HepG2 (cell line): ENCODE measurements around the gene MFSD8. TPM values are rescaled to one million over a fixed set of nuclear protein-coding genes. Genes with fewer than 3 reads are reported as not detected.

Experiments used
- DNMT1 ChIP-seq: sonication (generic); formaldehyde crosslinking; IDR thresholded peaks from 2 replicates; pipeline ENCODE4 v1.5.1; 2020; ENCODE audit warnings: mild to moderate bottlenecking, missing genetic modification reagents
- E2F2 ChIP-seq: sonication (generic); formaldehyde crosslinking; IDR thresholded peaks from 2 replicates; pipeline ENCODE4 v1.4.0; 2020; ENCODE audit warnings: missing genetic modification reagents, borderline replicate concordance
- KDM5B ChIP-seq: sonication (generic); formaldehyde crosslinking; IDR thresholded peaks from 2 replicates; pipeline ENCODE4 v1.4.0; 2020; ENCODE audit warnings: missing genetic modification reagents, mild to moderate bottlenecking, borderline replicate concordance
- MXD1 ChIP-seq: sonication (generic); formaldehyde crosslinking; IDR thresholded peaks from 2 replicates; pipeline ENCODE4 v1.4.0; 2020; ENCODE audit warnings: mild to moderate bottlenecking, missing genetic modification reagents
- RARG ChIP-seq: sonication (generic); formaldehyde crosslinking; IDR thresholded peaks from 2 replicates; pipeline ENCODE4 v1.4.0; 2020; ENCODE audit warnings: low read depth, mild to moderate bottlenecking, missing genetic modification reagents
- RNF219 ChIP-seq: sonication (generic); formaldehyde crosslinking; IDR thresholded peaks from 2 replicates; pipeline ENCODE4 v1.5.0; 2020; ENCODE audit warnings: mild to moderate bottlenecking, missing genetic modification reagents
- SAFB2 ChIP-seq: sonication (generic); formaldehyde crosslinking; IDR thresholded peaks from 2 replicates; pipeline ENCODE4 v1.5.1; 2020; ENCODE audit warnings: missing genetic modification reagents, low read depth, mild to moderate bottlenecking, borderline replicate concordance
- ZBED4 ChIP-seq: sonication (generic); formaldehyde crosslinking; IDR thresholded peaks from 2 replicates; pipeline ENCODE4 v1.4.0; 2020; ENCODE audit warnings: missing genetic modification reagents, borderline replicate concordance
- ZBTB26 ChIP-seq: IDR thresholded peaks from 2 replicates; pipeline ENCODE4 v1.6.1; 2016; ENCODE audit warnings: missing compliant biosample characterization, missing genetic modification reagents, borderline replicate concordance
- ZFX ChIP-seq: sonication (generic); formaldehyde crosslinking; IDR thresholded peaks from 2 replicates; pipeline ENCODE4 v1.4.0; 2020; ENCODE audit warnings: mild to moderate bottlenecking, low read depth, missing genetic modification reagents, moderate library complexity
- ZIK1 ChIP-seq: sonication (generic); formaldehyde crosslinking; IDR thresholded peaks from 2 replicates; pipeline ENCODE4 v1.5.0; 2020; ENCODE audit warnings: mild to moderate bottlenecking, low read depth, missing genetic modification reagents, borderline replicate concordance
- ZNF431 ChIP-seq: sonication (generic); formaldehyde crosslinking; IDR thresholded peaks from 2 replicates; pipeline ENCODE4 v1.9.0; 2022; ENCODE audit warnings: missing genetic modification reagents, low read depth, mild to moderate bottlenecking, borderline replicate concordance
- ZNF678 ChIP-seq: sonication (generic); formaldehyde crosslinking; IDR thresholded peaks from 2 replicates; pipeline ENCODE4 v1.4.0; 2020; ENCODE audit warnings: mild to moderate bottlenecking, missing genetic modification reagents
- ZNF747 ChIP-seq: sonication (generic); formaldehyde crosslinking; IDR thresholded peaks from 2 replicates; pipeline ENCODE4 v1.8.1; 2023; ENCODE audit warnings: missing genetic modification reagents, mild to moderate bottlenecking, borderline replicate concordance
- ZNF782 ChIP-seq: sonication (generic); formaldehyde crosslinking; IDR thresholded peaks from 2 replicates; pipeline ENCODE4 v1.4.0; 2020; ENCODE audit warnings: missing genetic modification reagents, mild to moderate bottlenecking, borderline replicate concordance
- ZSCAN5A ChIP-seq: sonication (generic); formaldehyde crosslinking; IDR thresholded peaks from 2 replicates; pipeline ENCODE4 v1.8.0; 2022; ENCODE audit warnings: mild to moderate bottlenecking, missing genetic modification reagents, borderline replicate concordance
- polyA plus RNA-seq, 8 experiments: library from polyadenylated mRNA; depleted of rRNA in 3 of 8; stranded (reverse) in 7 of 8; unstranded in 1 of 8; fragments of >200 nt; fragmentation: Illumina TruSeq in 4 of 8; extraction: Trizol in 4 of 8; gene quantifications; 2 replicates each; pipeline versions ENCODE4 v1.2.1 to v1.2.3, GENCODE V29; 2011 to 2016; ENCODE audit warnings: low read depth in 4 of 8, missing spikeins in 1 of 8, mixed read lengths in 1 of 8; ENCODE audit not compliant: insufficient read depth in 1 of 8
- total RNA-seq, 5 experiments: library from RNA; depleted of rRNA; stranded (reverse); fragments of >200 nt; fragmentation: Illumina TruSeq; extraction: Trizol; gene quantifications; 2 replicates each; pipeline ENCODE4 v1.2.3, GENCODE V29; 2016; ENCODE audit warnings: low read depth in 1 of 5

Gene MFSD8
- total and polyA plus RNA-seq, 2 of the 13 experiments (the other 11 are each of a cell fraction or from before 2014, with no cell fraction given), result 24.8 to 25.5 TPM

GRCh38 chr4:127964426-127965061 is 429 bp downstream of the MFSD8 start (continued):
- TF ChIP-seq ZNF782, result 0 out of 2 replicates have a peak, but pooled peaks have one; percentile 7
- peak; percentile 57 for TF ChIP-seq KDM5B (CRISPR knock-in tag)
- TF ChIP-seq MXD1 (CRISPR knock-in tag), result peak; percentile 74
- TF ChIP-seq ZBED4 (CRISPR knock-in tag), result 0 out of 2 replicates have a peak, but pooled peaks have one; percentile 7
- TF ChIP-seq DNMT1, result peak; percentile 40; the same call in 1 of the 2 replicates
- TF ChIP-seq ZNF747 (CRISPR knock-in tag), result 0 out of 2 replicates have a peak, but pooled peaks have one; percentile 17
- TF ChIP-seq ZFX (CRISPR knock-in tag), result peak; percentile 70; the same call in 1 of the 2 replicates
- peak; percentile 10; the same call in 1 of the 2 replicates for TF ChIP-seq ZNF431 (CRISPR knock-in tag)
- 0 out of 2 replicates have a peak, but pooled peaks have one; percentile 34 for TF ChIP-seq ZSCAN5A (CRISPR knock-in tag)
- TF ChIP-seq ZBTB26 (CRISPR knock-in tag), result peak; percentile 39; the same call in 1 of the 2 replicates
- 0 out of 2 replicates have a peak, but pooled peaks have one; percentile 19 for TF ChIP-seq SAFB2
- peak; percentile 22; the same call in 1 of the 2 replicates for TF ChIP-seq RNF219
- TF ChIP-seq ZNF678, result peak; percentile 33; the same call in 1 of the 2 replicates
- 0 out of 2 replicates have a peak, but pooled peaks have one; percentile 15 for TF ChIP-seq RARG
- 0 out of 2 replicates have a peak, but pooled peaks have one; percentile 23 for TF ChIP-seq ZIK1 (CRISPR knock-in tag)
- TF ChIP-seq E2F2, result 0 out of 2 replicates have a peak, but pooled peaks have one; percentile 23
